HG02852 (cell line): ENCODE results near the gene RBM23.
"Not testable (repeated sequence)": the region's sequence is repeated elsewhere in the genome, so short reads cannot be mapped to it uniquely, and the experiment has no call there.

Source experiments
- ATAC-seq: cut with Tn5 transposase; IDR thresholded peaks from one replicate; pipeline ENCODE4 v1.9.1; 2021; ENCODE audit warnings: mild to moderate bottlenecking, moderate library complexity; ENCODE audit not compliant: unreplicated experiment

The RBM23 gene

DNA sequence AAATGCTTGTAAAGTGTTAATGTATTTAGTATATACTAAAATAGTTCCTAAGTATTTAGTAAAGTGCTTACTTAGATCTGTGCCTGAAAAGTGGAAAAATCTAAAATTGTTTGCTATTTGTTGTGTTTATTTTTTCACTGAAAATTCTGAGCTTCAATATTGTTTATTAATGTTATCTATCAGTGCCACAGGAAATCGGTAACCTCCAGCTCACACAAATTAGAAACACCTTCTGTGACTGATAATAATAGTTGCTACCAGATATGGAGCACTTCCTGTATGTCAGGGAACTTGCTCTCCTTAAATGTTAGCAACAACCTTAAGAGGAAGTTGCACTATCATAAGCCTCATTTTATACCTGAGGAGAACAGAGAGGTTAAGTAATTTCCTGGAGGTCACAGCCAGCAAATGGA, 48.1 kb downstream of the RBM23 start:
- ATAC-seq, result peak; percentile 39

DNA sequence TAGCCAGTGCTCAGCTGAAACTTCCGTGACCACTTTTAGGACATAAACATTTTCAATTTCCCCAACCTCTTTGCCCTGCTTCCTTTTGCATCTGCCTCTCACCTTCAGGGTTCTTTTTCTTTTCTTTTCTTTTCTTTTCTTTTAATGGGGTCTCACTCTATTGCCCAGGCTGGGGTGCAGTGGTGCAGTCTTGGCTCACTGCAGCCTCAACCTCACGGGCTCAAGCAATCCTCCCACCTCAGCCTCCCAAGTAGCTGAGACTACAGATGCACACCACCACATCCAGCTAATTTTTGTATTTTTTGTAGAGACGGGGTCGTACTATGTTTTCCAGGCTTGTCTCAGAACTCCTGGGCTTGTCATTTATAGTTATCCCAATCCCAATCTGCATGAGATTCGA, 52.1 kb downstream of the RBM23 start:
- ATAC-seq, result no peak

DNA sequence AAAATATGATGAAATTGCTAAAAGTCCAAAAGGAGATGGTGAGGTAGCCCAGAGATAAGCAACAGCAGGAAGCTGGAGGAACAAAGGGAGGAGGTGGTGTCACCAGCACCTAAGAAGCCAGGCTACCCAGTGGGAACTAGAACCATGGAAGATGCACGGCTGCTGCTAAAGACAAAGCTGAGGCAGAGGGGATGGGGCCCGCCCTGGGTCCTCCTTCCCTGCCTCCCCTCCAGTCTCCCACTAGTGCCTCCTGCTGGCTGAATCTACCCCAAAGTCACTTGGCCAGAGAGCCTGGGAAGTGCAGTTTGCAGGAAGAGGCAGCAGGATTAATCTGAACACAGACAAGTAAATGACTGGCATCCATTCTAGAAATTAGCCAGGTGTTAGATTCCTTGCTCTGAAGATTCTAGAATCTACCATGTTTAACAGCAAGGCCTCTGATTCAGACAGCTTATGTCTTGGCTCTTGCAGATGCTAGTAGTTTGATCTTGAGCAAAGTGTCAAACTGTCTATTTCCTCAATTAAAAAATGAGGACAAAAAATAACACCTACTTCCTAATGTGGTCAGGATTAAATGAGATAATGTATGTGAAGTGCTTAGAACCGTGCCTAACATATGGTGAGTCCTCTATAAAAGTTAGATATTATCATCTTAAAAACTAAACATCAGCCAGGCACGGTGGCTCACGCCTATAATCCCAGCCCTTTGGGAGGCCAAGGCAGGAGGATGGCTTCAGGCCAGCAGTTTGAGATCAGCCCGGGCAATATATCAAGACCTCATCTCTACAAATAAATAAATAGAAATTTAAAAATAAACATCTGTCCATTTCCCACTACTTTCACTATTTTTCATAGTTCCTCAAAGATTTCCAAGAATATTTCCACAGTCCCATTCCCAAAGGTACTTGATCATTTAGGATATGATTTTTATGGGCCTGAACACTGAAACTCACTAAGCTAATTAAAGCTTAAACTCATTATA, 53.2 kb downstream of the RBM23 start:
- ATAC-seq, result no peak

DNA sequence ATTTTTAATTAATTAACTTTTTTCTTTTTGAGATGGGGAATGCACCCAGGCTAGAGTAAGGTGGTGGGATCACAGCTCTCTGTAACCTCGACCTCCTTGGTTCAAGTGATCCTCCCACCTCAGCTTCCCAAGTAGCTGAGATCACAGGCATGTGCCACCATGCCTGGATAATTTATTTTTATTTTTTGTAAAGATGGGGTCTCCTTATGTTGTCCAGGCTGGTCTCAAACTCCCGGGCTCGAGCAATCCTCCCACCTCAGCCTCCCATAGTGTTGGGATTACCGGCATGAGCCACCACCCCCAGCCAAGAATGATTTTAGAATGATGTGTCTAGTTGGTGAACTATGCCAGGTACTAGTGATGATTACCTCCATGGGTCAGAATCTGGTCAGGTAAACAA, 54.0 kb downstream of the RBM23 start:
- ATAC-seq, result no peak

DNA sequence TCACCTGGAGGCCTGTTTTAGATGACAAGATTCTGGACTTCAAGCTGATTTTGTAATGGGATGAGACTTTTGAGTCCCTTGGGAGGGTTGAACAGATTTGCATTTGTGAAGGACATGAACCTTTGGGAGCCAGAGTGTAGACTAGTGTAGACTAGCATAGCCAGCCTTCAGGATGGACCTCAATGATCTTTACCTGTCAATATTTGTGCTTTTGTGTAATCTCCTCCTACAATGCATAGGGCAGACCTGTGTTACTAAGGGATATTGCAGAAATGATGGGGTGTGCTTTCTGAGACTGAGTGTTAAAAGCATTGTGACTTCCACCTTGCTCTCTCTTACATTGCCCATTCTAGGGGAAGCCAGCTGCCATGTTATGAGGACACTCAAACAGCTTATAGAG, 57.3 kb downstream of the RBM23 start:
- ATAC-seq, result no peak

DNA sequence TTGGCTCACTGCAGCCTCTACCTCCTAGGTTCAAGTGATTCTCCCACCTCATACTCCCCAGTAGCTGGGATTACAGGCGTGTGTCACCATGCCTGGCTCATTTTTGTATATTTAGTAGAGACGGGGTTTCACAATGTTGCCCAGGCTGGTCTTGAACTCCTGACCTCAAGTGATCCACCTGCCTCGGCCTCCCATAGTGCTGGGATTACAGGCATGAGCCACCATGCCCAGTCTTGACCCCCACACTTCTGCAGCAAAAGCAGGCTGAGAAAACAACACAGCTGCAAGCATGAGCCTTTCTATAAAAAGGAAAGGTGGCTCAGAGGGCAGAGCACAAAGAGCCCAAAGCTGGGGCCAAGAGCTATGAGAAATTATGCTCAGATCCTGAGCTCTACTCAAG, 58.6 kb downstream of the RBM23 start:
- ATAC-seq, result not testable (repeated sequence)

DNA sequence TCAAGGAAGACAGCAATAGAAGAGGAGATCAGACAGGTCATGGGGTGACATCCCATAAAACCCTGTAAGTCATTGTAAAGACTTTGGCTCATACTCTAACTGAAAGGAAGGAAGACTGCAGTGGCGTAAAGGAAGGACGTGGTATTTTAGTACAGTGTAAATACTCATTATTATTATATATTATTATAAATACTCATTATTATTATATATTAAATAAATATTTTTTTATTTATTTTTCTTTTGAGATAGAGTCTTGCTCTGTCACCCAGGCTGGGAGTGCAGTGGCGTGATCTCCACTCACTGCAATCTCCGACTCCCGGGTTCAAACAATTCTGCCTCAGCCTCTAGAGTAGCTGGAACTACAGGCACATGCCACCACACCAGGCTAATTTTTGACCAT, 62.5 kb downstream of the RBM23 start:
- ATAC-seq, result no peak

DNA sequence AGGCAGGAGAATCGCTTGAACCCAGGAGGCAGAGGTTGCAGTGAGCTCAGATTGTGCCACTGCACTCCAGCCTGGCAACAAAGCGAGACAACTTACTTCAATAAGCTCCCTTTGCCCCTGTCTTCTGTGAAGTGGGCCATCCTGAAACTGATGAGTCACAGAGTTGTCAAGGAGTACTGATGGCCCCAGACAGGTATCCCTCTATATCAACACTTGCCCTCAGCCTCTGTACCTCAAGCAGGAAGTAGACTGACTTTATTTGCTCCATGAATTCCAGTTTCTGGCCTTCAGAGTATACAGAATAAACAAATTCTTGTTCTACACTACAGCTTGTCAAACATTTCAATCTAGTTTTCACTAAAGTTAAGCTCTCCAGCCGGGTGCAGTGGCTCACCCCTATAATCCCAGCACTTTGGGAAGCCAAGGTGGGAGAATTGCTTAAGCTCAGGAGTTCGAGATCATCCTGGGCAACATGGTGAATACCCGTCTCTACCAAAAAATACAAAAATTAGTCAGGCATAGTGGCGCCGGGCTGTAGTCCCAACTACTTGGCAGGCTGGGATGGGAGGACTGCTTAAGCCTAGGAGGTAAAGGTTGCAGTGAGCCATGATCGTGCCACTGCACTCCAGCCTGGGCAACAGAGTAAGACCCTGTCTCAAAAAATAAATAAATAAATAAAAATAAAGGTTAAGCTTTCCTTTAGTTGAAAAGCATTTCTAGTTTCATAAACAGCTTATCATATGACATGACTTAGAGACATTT, 63.8 kb downstream of the RBM23 start:
- ATAC-seq, result no peak

DNA sequence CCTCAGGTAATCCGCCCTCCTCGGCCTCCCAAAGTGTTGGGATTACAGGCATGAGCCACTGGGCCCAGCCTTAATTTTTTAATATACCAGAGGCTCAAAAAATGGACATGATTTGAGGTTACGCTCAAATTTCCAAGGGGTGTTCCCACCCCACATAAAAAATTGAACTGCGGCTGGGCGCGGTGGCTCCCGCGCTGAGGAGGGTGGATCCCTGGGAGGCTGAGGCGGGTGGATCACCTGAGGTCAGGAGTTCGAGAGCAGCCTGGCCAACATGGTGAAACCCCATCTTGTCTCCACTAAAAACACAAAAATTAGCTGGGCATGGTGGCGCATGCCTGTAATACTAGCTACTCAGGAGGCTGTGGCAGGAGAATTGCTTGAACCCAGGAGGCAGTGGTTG, 64.7 kb downstream of the RBM23 start:
- not testable (repeated sequence) for ATAC-seq

DNA sequence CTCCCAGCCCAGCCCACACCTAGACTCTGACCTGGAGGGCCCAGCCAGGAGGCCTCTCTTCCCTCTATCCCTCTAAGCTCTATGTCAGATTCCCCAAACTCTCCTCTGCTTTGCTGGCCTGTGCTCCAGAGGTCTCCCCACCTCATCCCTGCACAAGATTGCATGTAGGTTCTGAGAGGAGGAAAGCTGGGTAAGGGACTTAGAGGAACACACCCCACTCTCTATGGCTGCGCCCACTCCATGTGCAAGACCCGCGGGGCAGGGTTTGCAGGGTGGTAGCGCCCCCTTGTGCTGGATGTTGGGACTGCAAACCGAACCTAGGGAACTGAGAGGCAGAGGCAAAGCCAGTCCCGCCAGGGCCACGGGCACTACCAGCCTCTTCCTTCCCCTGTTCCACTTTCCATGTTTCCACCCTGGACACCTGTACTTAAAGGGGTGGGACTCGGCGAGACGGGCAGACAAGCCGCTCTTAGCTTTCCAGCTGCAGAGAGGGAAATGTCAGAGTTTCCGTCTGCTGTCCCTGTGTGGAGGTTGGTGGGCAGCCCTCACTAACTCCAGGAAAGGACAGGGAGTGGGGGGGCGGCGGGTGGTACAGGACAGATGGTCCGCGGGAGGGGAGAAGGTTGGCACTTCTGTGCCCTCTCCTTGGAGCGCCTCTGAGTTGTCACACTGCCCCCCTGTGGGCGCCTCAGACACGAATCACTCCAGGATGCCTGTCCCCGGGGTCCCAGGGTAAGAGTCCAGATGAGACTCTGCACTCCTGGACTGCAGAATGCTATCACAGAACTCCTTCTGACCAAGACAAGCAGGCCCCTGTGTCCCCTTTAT, 65.8 kb downstream of the RBM23 start:
- ATAC-seq, result peak; percentile 77

DNA sequence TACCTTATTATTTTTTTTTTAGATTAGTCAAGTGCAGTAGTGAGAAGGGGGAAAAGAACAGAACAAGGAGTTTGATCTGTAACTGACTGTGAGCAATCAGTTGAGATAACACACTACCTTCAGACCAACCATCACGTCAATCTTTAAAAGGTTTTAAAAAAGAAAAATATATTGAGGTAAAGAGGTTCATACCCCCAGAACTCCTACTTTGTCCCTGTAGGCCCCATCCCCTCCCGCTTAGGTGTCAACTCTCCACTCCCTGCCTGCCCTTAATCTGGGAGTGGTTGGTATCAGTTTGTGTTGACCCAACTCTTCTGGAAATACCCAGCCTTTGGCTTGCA, 66.4 kb downstream of the RBM23 start:
- no peak for ATAC-seq

DNA sequence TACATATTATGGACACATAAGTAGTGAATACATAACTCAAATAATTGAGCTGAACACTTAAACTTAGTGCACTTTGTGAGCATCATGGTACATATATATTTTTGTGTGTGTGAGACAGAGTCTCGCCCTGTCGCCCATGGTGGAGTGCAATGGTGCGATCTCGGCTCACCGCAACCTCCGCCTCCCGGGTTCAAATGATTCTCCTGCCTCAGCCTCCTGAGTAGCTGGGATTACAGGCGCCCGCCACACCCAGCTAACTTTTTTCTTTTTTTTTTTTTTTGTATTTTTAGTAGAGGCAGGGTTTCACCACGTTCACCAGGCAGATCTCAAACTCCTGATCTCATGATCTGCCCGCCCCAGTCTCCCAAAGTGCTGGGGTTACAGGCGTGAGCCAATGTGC, 66.8 kb downstream of the RBM23 start:
- not testable (repeated sequence) for ATAC-seq

DNA sequence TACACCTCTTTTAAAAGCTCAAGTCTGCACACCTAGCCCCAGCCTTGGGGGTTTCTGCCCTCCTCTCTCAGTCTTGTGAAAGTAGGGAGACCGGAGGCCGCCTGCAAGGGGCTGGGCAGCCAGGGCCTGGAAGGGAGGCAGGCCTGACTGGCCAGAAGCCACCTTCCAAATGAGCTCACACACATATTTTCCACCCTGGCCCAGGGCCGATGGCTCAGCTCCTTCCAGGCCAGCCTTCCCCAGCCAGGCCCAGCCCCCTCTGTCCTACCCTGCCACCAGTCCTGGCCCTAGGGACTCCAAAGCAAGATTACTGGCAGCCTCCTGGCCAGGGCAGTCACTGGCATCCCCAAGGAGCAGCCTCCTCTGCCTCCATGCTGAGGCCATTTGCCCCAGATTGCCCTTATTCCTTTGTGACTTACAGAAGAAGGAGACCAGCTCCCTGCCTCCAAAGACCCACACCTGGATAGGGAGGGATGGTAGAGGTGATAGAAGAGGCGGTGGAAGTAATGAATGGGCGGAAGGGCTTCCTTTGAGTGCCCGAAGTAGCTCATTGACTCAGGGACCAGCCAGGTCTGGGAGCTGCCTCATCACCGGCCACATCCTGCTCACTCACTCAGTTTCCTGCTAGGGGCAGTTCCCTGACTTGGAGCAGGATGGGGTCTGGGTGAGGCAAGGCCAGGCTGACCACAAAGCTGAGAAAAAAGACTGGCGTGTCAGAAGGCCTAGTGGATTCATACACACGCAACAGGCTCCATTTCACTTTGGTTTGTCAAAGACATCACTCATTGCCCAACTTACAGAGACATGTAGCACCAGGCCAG, 67.8 kb downstream of the RBM23 start:
- ATAC-seq, result no peak

DNA sequence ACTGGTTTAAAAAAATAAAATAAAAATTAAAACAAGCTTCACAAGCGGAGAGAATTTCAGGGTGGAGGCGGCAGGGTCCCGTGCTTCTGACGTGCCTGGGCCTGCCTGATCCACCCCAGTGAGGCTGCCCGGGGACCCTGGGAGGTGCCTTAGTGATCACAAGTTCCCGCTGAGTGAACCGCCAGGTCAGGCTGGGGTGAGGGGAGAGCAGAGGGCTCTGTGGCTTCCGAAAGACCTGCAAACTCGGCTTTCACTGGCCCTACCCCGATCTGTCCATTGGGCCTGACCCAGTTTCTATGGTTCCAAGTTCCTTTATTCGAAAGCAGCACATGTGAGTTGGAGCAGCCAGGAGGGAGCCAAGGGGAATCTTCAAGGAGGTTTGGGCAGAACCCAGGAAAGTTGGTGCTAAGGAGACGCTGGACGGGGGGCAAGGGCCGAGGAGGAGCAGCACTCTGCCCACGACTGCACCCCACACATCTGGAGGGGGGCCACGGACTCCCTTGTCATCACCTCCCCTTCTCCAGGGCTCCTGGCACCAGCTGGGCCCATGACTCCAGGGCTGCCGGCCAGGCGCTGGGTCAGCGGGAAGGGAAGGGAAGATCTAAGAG, 69.6 kb downstream of the RBM23 start:
- no peak for ATAC-seq

DNA sequence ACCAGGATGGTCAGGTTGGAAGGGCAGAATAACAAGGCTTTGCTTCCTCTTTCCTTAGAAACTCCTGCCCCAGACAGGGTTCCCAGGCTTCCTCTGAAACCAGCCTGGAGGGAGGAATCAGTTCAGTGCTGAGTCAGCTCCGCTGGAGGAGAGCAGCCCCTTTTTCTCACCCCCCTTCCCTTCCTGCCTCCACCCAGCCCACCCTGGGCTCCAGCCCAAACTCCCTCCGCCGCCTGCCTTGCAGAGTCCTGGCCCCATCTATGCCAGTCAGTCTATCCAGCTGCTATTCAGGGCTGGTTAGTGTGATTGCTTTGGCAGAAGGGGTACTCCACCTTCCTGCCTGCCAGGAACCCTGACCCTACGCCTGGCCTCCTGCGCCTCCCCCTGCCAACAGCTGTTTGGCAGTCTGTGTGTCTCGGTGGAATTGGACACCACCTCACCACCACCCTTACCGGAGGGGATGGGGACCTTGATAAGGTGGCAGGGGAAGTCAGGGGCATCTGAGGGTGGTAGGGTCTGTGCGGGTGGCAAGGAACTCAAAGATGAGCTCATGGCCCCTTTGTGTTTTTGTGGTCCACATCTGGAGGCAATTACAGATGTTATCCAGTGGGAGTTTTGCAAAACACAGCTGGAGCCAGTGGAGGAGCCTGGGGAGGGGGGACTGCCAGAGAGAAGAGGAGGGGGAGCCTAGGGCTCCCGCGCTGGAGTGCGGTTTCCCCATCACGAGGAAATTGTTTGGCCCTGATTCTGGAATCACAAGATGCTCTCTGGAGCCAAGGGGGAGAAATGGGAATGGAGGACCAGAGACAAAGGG, 70.4 kb downstream of the RBM23 start:
- ATAC-seq, result no peak

DNA sequence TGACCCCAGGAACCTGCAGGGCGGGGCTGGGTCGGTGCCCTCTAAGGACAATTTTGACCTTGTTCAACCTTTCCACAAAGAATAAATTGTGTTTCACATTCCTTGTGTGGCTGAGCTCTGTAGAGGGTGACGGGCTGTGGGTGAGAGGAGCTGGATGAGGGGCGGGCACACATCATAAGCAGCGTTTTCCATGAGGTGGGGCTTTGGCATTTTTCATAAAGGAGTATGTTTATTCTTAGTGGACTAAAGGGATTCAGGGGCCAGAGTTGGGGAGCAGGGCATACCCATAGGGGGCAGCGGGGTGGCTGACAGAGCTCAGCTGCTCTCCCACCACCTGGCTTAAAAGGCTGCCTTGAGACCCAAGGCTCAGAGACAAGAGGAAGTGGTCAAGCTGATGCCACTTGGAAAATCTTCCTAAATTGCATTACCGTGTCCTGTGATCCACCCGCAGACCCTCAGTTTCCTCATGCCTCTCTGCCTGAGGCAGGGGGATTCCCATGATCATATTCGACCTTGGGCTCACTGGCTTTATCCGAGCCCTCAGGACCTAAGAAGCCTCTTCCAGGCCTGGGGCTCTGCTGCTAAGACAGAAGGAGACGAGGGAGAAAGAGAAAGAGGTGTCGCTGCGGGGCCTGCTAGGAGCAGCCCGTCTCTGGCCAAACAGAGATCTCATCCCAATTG, 71.1 kb downstream of the RBM23 start:
- ATAC-seq, result no peak

DNA sequence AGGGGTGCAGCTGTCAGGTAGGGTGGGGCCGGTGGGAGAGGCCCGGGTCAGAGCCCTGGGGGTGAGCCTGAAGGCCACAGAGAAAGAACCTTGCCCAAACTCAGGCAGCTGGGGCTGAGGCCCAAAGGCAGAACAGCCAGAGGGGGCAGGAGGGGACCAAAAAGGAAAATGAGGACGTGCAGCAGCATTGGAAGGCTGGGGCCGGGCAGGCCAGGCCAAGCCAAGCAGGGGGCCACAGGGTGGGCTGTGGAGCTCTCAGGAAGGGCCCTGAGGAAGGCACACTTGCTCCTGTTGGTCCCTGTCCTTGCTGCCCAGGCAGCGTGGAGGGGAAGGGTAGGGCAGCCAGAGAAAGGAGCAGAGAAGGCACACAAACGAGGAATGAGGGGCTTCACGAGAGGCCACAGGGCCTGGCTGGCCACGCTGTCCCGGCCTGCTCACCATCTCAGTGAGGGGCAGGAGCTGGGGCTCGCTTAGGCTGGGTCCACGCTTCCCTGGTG, 72.1 kb downstream of the RBM23 start:
- no peak for ATAC-seq
